ENCODE data around the gene OR51B4.
"Not testable (repeated sequence)": the region's sequence is repeated elsewhere in the genome, so short reads cannot be mapped to it uniquely, and the experiment has no call there.

Gene OR51B4

GRCh38 chr11:5279471-5280090 is 22.2 kb downstream of the OR51B4 start:
- H3K4me3 ChIP-seq (ENCODE audit: low read length): no peak overlapping the region
- DNase-seq (ENCODE audit: low read depth, low spot score): no peak

DNA sequence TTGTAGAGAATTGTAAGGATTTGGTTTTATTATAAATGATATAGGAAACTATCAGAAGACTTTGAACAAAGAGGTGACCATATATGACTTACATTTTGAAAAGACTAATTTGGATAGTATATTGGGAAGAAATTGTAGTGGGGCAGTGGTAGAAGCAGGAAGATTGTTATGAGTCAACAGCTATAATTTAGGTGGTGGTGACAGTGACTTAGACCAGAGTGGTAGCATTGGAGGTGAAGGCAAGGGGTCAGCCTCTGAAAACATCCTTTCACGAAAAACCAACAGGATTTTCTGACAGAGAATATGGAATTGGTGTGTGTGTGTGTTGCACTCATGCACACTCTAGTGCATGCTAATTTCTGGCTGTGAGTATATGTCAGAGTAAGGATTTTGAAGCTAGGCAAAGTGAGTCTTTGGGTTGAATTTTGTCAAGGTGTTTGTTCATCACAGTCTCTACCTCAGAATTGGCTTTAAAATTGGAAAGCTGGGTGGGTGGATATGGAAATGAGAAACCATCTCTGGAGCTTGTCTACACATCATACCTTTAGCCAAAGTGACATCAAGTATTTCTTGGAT is 23.9 kb downstream of the OR51B4 start:
- H3K4me3 ChIP-seq (ENCODE audit: low read length): no peak overlapping the region
- no peak for DNase-seq (ENCODE audit: low read depth, low spot score)

DNA sequence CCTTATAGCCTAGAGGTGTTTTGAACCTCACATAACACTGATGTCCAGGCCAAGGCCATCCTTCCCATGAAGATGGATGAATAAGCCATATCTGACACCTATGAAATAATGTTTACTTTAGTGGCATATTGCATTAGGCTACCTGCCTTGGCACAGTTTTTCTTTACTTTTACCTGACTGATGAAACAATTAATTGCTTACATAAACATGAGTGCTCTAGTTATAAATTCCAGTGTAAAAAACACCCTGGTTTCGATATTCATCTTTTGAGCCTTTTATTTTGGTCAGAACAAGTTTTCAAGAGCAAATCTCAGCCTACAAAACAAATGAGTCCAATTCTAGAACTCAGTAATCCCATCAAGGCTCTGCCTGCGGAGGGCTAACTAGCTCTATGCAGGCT is 25.0 kb downstream of the OR51B4 start:
- H3K4me3 ChIP-seq (ENCODE audit: low read length): no peak overlapping the region
- DNase-seq (ENCODE audit: low read depth, low spot score): no peak

DNA sequence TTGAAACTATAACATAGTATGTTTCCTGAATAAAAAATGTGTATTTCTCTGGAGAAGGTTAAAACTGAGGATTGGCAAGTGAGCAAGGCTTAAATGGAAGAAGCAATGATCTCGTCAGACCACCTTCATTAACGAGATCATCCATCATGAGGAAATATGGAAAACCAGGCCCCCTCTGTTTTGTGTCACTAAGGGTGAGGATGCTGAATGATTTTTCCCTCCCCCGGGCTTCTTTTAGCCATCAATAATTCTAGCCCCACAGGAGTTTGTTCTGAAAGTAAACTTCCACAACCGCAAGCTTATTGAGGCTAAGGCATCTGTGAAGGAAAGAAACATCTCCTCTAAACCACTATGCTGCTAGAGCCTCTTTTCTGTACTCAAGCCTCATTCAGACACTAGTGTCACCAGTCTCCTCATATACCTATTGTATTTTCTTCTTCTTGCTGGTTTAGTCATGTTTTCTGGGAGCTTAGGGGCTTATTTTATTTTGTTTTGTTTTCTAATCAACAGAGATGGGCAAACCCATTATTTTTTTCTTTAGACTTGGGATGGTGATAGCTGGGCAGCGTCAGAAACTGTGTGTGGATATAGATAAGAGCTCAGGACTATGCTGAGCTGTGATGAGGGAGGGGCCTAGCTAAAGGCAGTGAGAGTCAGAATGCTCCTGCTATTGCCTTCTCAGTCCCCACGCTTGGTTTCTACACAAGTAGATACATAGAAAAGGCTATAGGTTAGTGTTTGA is 26.2 kb downstream of the OR51B4 start:
- H3K4me3 ChIP-seq (ENCODE audit: low read length): no peak overlapping the region
- DNase-seq (ENCODE audit: low read depth, low spot score): no peak

DNA sequence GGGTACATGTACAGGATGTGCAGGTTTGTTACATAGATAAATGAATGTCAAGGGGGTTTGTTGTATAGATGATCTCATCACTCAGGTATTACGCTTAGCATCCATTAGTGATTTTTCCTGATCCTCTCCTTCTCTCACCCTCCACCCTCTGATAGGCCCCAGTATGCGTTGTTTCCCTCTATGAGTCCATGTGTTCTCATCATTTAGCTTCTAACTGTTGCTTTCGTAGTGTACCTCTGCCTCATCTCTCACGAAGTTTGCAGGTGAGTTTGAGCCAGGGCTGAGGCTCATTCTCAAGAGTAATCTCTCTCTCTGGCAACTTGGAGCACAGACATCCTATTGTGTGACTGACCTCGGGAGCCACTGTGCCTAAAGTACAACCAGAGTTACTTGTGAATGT is 27.4 kb downstream of the OR51B4 start:
- DNase-seq (ENCODE audit: low read depth, low spot score): no peak
- no peak overlapping the region for H3K4me3 ChIP-seq (ENCODE audit: low read length)

GRCh38 chr11:5272395-5273017 is 29.2 kb downstream of the OR51B4 start:
- DNase-seq (ENCODE audit: low read depth, low spot score): no peak
- H3K4me3 ChIP-seq (ENCODE audit: low read length): no peak overlapping the region

- no peak within 1 kb of the TSS for H3K4me3 ChIP-seq (ENCODE audit: low read length)
- no peak for DNase-seq (ENCODE audit: low read depth, low spot score)
These were observed 32.0 kb downstream of the OR51B4 start, which contains the start of gene HBE1 for GRCh38 chr11:5269715-5270147. HBE1 (minus strand) TSS chr11:5269945; CDS start chr11:5269890, 55 bp downstream.

DNA sequence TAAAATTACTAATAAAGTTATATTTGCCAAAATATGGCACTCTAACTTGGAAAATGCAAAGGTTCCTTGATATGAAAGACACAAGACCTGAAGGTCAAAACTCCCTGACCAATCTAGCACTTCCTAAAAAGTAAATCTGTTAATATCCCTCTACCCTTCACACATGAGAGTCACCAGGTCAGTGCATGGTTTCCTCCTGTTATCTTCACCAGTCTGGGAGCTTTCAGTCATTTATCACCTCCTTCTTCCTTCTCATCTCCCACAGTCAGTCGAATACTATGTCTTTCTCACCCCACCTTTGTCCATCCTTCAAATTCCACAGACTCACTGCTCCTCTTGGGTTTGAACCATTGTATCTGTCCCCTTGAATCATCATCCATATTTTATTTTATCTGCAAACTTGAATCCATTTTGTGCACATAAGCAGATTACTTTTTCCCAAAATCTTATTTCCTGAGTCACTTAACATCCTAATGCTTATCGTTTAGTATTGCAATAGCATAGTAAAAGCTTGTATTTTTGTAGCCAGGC is 34.6 kb downstream of the OR51B4 start:
- no peak for DNase-seq (ENCODE audit: low read depth, low spot score)

DNA sequence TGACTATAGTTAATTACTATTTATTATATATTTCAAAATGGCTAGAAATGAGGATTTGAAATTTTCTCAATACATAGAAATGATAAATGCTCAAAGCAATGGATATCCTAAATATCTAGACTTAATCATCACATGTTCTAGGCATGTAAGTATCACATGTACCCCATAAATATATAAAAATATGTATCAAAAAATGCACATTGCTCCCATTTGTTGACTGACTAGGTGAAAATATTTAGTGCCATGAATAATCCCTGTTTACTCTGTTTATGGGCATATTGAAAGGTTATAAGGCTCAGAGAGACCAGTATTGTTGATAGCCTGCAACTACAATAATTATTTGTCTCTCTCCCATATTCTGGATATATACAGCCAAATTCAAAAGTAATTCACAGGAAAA is 35.1 kb downstream of the OR51B4 start:
- DNase-seq (ENCODE audit: low read depth, low spot score): no peak
- no peak overlapping the region for H3K4me3 ChIP-seq (ENCODE audit: low read length)

More for the DNA sequence above, 34.6 kb downstream of the OR51B4 start:
- no peak overlapping the region for H3K4me3 ChIP-seq (ENCODE audit: low read length)

DNA sequence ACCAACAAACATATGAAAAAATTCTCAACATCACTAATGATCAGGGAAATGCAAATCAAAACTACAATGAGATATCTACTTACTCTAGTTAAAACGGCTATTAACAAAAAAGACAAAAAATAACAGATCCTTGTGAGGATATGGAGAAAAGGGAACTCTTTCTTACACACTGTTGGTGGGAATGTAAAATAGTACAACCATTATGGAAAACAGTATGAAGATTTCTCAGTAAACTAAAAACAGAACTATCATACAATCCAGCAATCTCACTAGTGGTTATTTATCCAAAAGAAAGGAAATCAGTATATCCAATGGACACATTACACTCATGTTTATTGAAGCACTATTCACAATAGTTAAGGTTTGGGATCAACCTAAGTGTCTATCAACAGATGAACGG is 35.9 kb downstream of the OR51B4 start:
- H3K4me3 ChIP-seq (ENCODE audit: low read length): no peak overlapping the region
- DNase-seq (ENCODE audit: low read depth, low spot score): no peak

DNA sequence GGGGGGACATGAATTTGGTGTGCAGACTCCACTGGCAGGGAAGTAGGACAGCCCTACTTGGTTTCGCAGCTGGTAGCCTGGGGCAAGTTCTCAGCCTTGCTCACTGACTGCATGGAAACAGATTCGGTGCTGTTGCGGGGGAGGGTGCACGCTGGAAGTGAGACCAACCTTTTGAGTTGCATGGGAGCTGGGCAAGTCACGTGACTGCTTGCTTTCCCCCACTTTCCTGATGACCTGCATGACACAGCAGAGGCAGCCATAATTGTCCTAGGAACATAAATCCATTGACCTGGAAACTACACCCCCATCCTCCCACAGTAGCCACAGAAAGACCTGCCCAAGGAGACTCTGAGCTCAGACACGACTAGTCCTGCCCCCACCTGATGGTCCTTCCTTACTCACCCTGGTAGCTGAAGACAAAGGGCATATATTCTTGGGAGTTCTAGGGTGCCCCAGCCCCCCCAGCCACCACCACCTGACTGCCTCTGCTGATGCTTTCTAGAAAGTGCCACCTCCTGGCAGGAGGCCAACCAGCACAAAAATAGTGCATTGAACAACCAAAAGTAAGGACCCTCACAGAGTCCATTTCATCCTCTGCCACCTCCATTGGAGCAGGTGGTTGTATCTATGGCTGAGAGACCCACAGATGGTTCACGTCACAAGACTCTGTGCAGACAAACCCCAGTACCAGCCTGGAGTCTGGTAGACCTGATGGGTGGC is 43.0 kb downstream of the OR51B4 start:
- H3K4me3 ChIP-seq (ENCODE audit: low read length): no peak overlapping the region
- no peak for DNase-seq (ENCODE audit: low read depth, low spot score)

GRCh38 chr11:5257296-5257695 is 44.5 kb downstream of the OR51B4 start:
- no peak overlapping the region for H3K4me3 ChIP-seq (ENCODE audit: low read length)
- DNase-seq (ENCODE audit: low read depth, low spot score): no peak

DNA sequence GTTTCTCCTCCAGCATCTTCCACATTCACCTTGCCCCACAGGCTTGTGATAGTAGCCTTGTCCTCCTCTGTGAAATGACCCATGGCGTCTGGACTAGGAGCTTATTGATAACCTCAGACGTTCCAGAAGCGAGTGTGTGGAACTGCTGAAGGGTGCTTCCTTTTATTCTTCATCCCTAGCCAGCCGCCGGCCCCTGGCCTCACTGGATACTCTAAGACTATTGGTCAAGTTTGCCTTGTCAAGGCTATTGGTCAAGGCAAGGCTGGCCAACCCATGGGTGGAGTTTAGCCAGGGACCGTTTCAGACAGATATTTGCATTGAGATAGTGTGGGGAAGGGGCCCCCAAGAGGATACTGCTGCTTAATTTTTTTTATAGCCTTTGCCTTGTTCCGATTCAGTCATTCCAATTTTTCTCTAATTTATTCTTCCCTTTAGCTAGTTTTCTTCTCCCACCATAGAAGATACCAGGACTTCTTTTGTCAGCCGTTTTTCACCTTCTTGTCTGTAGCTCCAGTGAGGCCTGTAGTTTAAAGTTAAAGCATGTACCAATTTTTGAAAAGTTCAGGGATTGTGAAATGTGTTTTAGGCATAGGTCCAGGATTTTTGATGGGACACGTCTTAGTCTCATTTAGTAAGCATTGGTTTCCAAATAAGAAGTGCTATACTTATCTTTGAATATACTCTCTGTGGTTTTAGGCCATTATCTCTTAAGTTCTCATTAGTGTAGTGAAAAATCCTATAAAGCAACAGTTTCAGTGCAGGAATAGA is 46.9 kb downstream of the OR51B4 start, which contains the start of gene HBG2:
TSS of gene HBG2 (minus strand) at position 136 of the 768 bp plus-strand sequence. CDS start at position 83, 53 bp downstream.
- DNase-seq (ENCODE audit: low read depth, low spot score); H3K4me3 ChIP-seq (ENCODE audit: low read length): not testable (repeated sequence)

DNA sequence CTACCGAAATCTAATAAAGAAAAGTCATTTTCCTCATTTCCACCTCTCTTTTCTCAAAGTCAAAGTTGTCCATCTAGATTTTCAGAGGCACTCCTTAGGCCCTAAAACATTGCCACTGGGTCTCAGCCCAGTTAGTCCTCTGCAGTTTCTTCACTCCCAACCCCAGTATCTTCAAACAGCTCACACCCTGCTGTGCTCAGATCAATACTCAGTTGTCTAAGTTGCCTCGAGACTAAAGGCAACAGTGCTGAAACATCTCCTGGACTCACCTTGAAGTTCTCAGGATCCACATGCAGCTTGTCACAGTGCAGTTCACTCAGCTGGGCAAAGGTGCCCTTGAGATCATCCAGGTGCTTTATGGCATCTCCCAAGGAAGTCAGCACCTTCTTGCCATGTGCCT is 47.7 kb downstream of the OR51B4 start:
- not testable (repeated sequence) for H3K4me3 ChIP-seq (ENCODE audit: low read length); DNase-seq (ENCODE audit: low read depth, low spot score)

DNA sequence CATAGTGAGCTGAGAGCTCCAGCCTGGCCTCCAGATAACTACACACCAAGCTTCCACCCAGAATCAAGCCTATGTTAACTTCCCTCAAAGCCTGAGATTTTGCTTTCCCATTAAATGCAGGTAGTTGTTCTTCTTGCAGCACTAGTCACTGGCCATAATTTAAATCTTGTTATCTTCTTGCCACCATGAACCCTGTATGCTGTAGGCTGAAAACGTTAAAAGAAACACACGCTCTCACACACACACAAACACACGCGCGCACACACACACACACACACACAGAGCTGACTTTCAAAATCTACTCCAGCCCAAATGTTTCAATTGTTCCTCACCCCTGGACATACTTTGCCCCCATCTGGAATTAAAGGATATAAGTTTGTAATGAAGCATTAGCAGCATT is 48.3 kb downstream of the OR51B4 start:
- not testable (repeated sequence) for DNase-seq (ENCODE audit: low read depth, low spot score); H3K4me3 ChIP-seq (ENCODE audit: low read length)

GRCh38 chr11:5252919-5253265 is 48.9 kb downstream of the OR51B4 start:
- H3K4me3 ChIP-seq (ENCODE audit: low read length): no peak overlapping the region
- DNase-seq (ENCODE audit: low read depth, low spot score): no peak

GRCh38 chr11:5252192-5252918 is 49.4 kb downstream of the OR51B4 start:
- DNase-seq (ENCODE audit: low read depth, low spot score): no peak
- no peak overlapping the region for H3K4me3 ChIP-seq (ENCODE audit: low read length)

GRCh38 chr11:5251746-5252145 is 50.0 kb downstream of the OR51B4 start:
- no peak for DNase-seq (ENCODE audit: low read depth, low spot score)

More at GRCh38 chr11:5251746-5252145, 50.0 kb downstream of the OR51B4 start:
- no peak overlapping the region for H3K4me3 ChIP-seq (ENCODE audit: low read length)

Measured in Jurkat, Clone E6-1 (cell line).